WI38 (cell line): Measurements from ENCODE around the gene TRA2A.

Source experiments
- H3K4me3 ChIP-seq: 2 replicates; pipeline ENCODE4 v1.5.1; 2011; ENCODE audit warnings: low read depth, mild to moderate bottlenecking, control low read depth, low read length
- CTCF ChIP-seq: IDR thresholded peaks from 2 replicates; pipeline ENCODE4 v1.5.1; 2012; ENCODE audit warnings: low read depth, mild to moderate bottlenecking, control low read depth, low read length

The TRA2A gene

DNA sequence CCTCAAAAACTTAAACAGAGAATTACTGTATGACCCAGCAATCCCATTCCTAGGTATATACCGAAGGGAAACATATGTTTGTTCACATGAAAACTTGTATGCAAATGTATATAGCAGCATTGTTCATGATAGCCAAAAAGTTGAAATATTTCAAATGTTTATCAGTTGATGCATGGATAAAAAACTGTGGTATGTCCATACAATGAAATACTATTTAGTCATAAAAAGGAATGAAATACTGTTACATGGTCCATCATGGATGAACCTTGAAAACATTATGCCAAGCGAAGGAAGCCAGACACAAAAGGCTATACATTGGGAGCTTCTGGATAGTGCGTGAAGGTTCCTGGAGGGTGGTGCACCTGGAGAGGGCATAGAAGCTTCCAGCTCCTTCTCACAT lies 11.0 kb upstream of the TRA2A start:
- no peak overlapping the region for H3K4me3 ChIP-seq
- no peak for TF ChIP-seq CTCF

- TF ChIP-seq CTCF, result no peak
- no peak overlapping the region for H3K4me3 ChIP-seq
These were observed 7.7 kb upstream of the TRA2A start for GRCh38 chr7:23539494-23539907.

DNA sequence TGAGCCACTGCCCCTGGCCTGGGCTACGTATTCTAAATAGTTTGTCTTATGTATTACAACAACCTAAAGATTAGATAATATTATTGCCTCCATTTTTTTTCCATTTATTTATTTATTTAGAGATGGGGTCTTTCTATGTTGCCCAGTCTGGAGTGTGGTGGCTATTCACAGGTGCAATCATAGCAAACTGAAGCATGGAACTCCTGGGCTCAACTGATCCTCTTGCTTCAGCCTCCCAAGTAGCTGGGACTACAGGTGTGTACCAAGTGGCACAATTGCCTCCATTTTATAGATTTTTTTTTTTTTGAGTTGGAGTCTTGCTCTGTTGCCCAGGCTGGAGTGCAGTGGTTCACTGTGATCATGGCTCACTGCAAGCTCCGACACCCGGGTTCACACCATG lies 6.5 kb upstream of the TRA2A start:
- no peak for TF ChIP-seq CTCF
- H3K4me3 ChIP-seq, result no peak overlapping the region

DNA sequence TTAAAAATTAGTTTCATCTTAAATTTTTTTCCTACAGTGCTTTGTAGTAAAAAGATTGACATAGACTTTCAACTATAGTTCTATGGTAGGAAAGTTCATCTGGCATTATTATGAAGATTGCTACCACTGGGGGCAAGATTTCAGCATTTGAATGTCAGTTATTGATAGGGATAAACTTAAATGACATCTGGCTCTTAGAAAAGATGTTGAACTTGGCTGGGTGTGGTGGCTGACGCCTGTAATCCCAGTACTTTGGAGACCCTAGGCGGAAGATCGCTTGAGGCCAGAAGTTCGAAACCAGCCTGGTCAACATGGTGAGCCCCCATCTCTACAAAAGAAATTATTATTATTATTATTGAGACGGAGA lies 1.4 kb upstream of the TRA2A start:
- no peak for TF ChIP-seq CTCF
- no peak overlapping the region for H3K4me3 ChIP-seq

- H3K4me3 ChIP-seq, result no peak overlapping the region
- no peak for TF ChIP-seq CTCF
These were observed 883 bp upstream of the TRA2A start for GRCh38 chr7:23532490-23533237.

GRCh38 chr7:23531050-23531793 lies 559 bp downstream of the TRA2A start:
- TF ChIP-seq CTCF, result no peak
- peak overlapping the region; percentile 81 for H3K4me3 ChIP-seq

DNA sequence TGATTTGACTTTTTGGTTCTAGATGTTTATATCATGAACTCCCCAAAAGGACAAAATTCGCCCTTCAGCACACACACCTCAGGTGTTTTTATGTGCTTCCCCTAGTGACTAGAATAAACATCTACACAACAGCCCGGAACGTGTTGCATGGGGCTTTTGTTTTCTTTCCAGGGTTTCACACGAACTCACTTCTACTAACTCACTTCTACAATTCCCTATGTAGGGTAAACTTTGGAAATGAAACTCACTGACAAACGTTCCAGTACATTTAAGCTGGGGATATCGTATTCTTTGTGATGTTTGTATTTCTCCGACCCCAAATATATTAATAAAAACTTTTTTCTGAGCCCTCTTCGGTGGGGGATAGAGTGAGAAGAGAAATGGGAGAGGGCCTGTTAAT lies 1.4 kb downstream of the TRA2A start:
- peak overlapping the region; percentile 81 for H3K4me3 ChIP-seq
- TF ChIP-seq CTCF, result no peak
